Heart right ventricle (tissue), 16 donors: Measurements from ENCODE around the gene BRSK1. TPM values are rescaled to one million over a fixed set of nuclear protein-coding genes. Genes with fewer than 3 reads are reported as not detected.

Experiments
- ATAC-seq, 8 donors: fragments of 200-7000 bp; cut with Tn5 transposase; one replicate each; pipeline ENCODE4 v1.9.1; 2020; ENCODE audit warnings: mild to moderate bottlenecking in 8 of 8, moderate library complexity in 8 of 8, moderate number of reproducible peaks in 1 of 8
- DNase-seq, 2 donors: peaks; one replicate each; pipeline ENCODE4 v3.0.0-alpha.2; 2020
- H3K27ac ChIP-seq, 10 donors: fragments of 200-600 bp; sonication (generic) in 2 of 10; one replicate each; pipeline versions ENCODE4 v1.5.0 to v1.8.0; 2020 to 2022; ENCODE audit warnings: mild to moderate bottlenecking in 3 of 10
- H3K27me3 ChIP-seq, 7 donors: fragments of 200-600 bp; one replicate each; pipeline ENCODE4 v1.8.0; 2021 to 2022; ENCODE audit warnings: mild to moderate bottlenecking in 2 of 7
- H3K36me3 ChIP-seq, 9 donors: fragments of 200-600 bp; sonication (generic) in 1 of 9; one replicate each; pipeline versions ENCODE4 v1.5.0 to v1.8.0; 2020 to 2022; ENCODE audit warnings: mild to moderate bottlenecking in 2 of 9
- H3K4me1 ChIP-seq, 9 donors: fragments of 200-600 bp; sonication (generic) in 1 of 9; one replicate each; pipeline versions ENCODE4 v1.5.0 to v1.8.0; 2020 to 2022; ENCODE audit warnings: mild to moderate bottlenecking in 4 of 9
- H3K4me3 ChIP-seq, 10 donors: fragments of 200-600 bp; sonication (generic) in 2 of 10; one replicate each; pipeline versions ENCODE4 v1.5.0 to v1.8.0; 2020 to 2022; ENCODE audit warnings: mild to moderate bottlenecking in 7 of 10, moderate library complexity in 2 of 10
- H3K9me3 ChIP-seq, 11 donors: fragments of 200-600 bp in 10 of 11; sonication (generic) in 2 of 11; one replicate each; pipeline versions ENCODE4 v1.5.0 to v1.8.0; 2013 to 2022; ENCODE audit warnings: mild to moderate bottlenecking in 2 of 11, control low read depth in 1 of 11, moderate library complexity in 1 of 11
- WGBS, 2 donors: extraction: QIAGEN DNeasy Blood & Tissue Kit; methylation state at CpG; one replicate each; pipeline ENCODE4 v1.1.7; 2013; ENCODE audit warnings: inconsistent platforms in 1 of 2; 5-methylcytosine and 5-hydroxymethylcytosine counted together
- intact Hi-C, 10 donors: fragments of 100-400 bp; cut with DNase I; formaldehyde crosslinking; loops; one replicate each; pipeline versions ENCODE4 v1.11.1 to v1.14.2; 2022
- polyA plus RNA-seq, 2 donors: library from polyadenylated mRNA; stranded (reverse); fragments of 200-250 nt; gene quantifications; one replicate each; pipeline ENCODE4 v1.2.3, GENCODE V29; 2013
- total RNA-seq, 10 donors: library from RNA; stranded (reverse); fragmentation: NEBNext Ultra II Directional in 3 of 10; extraction: Animal tissue kit (Norgen Biotek cat#: 25700) in 3 of 10; gene quantifications; one replicate each; pipeline versions ENCODE4 v1.2.1 to v1.2.4, GENCODE V29; 2021 to 2023
- TF ChIP-seq, protein P1 (sequence below), 9 donors: fragments of 200-600 bp; sonication (generic) in 2 of 9; IDR thresholded peaks; one replicate each; pipeline versions ENCODE4 v1.5.0 to v1.8.0; 2021 to 2022; ENCODE audit warnings: antibody characterized with exemption in 9 of 9, mild to moderate bottlenecking in 5 of 9, moderate library complexity in 1 of 9
- donor health status: Arrhythmogenic right ventricular cardiomyopathy.
- donor health status: ischemic (EF 13 %, LVEDD 7.1; RV severe dilation, severe dysfunction).
- donor health status: healthy with polysubstance abuse.
- donor health status: DM: no; HTN: yes; CAD: no.
- donor health status: DM: no; HTN: no; CAD: no.
- donor health status: ischemic (EF 25% LVEDD 6.9; RV normal size, moderate dysfunction).
- donor health status: ischemic (EF 25% LVEDD 5.7; RV mildly dilated, moderate dysfunction).
- donor health status: healthy.
- donor health status: DM: yes; HTN: yes; CAD: no.
- donor health status: Ischemic cardiomyopathy.
- donor health status: ischemic (EF 35%, LVEDD 5.7; RV mildly dilated, moderate dysfunction).
- donor health status: nonischemic (EF 11% LVEDD 7.7; RV severe dilation, severe dysfunction).
- donor health status: DM: yes; HTN: yes; CAD: no.
- donor health status: PGD.
- donor health status: ischemic (EF 29% LVEDD 5.4; RV normal size, mild dysfunction).
- donor health status: nonischemic (EF 23%, LVEDD 6.1; RV moderate dilation, normal function).

The BRSK1 gene
- total and polyA plus RNA-seq, 12 donors = 1.8 to 12.6 (median 3.2) TPM

DNA sequence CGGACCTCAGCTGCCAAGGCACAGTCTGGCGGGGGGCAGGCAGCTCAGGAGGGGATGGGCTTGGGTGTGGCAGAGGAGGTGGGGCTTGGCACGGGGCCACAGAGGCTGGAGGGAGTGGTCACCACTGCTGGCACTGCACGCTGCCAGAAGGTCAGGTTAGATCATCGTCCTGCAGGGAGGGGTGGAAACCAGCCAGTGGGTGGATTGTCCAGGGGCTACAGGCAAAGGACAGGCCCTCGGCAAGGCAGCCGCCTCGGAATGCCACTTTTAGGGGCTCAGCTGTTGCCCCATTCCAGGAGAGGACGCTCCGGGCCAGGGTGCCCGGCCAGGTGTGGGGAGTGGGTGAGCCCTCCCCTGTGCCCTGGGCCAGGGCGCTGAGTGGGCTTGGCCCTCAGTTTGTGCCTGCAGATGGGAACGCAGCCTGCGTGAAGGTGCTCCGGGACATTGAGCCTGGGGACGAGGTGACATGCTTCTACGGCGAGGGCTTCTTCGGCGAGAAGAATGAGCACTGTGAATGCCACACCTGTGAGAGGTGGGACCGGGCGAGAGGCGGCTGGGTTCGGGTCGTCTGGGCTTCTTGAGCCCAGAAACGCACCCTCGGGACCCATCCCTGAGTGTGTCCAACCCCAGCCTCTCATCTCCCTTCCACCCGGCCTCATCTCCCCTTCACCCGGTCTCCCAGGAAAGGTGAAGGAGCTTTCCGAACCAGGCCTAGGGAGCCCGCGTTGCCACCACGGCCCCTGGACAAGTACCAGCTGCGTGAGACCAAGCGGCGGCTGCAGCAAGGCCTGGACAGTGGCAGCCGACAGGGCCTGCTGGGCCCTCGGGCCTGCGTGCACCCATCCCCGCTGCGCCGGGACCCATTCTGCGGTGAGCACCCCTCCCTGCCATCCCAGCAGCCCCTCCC, 62.3 kb downstream of the BRSK1 start:
- no peak overlapping the region for H3K4me3 ChIP-seq
- peaks cover 0 to 44% (median 15%) of the 10 kb centered on the region in 9 donors for H3K36me3 ChIP-seq
- intact Hi-C loops = no loop called here
- no peak overlapping the region for H3K27ac ChIP-seq
- H3K27me3 ChIP-seq = peaks cover 0 to 12% (median 8%) of the 10 kb centered on the region in 7 donors
- DNase-seq (peak in 1 of 2 donors; percentile 61), ATAC-seq (peak in 6 of 8 donors; percentile 7 to 41 (median 23))
- peaks cover 0 to 15% (median 6%) of the 10 kb centered on the region in 9 donors for H3K4me1 ChIP-seq
- TF ChIP-seq, protein P1, sequence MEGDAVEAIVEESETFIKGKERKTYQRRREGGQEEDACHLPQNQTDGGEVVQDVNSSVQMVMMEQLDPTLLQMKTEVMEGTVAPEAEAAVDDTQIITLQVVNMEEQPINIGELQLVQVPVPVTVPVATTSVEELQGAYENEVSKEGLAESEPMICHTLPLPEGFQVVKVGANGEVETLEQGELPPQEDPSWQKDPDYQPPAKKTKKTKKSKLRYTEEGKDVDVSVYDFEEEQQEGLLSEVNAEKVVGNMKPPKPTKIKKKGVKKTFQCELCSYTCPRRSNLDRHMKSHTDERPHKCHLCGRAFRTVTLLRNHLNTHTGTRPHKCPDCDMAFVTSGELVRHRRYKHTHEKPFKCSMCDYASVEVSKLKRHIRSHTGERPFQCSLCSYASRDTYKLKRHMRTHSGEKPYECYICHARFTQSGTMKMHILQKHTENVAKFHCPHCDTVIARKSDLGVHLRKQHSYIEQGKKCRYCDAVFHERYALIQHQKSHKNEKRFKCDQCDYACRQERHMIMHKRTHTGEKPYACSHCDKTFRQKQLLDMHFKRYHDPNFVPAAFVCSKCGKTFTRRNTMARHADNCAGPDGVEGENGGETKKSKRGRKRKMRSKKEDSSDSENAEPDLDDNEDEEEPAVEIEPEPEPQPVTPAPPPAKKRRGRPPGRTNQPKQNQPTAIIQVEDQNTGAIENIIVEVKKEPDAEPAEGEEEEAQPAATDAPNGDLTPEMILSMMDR (IDR thresholded peaks at IDR 0.05) = no peak
- WGBS, 2 donors = 84 to 86% methylated on average over 43 of the region's 43 CpGs
- H3K9me3 ChIP-seq = no peaks in the 10 kb centered on the region

DNA sequence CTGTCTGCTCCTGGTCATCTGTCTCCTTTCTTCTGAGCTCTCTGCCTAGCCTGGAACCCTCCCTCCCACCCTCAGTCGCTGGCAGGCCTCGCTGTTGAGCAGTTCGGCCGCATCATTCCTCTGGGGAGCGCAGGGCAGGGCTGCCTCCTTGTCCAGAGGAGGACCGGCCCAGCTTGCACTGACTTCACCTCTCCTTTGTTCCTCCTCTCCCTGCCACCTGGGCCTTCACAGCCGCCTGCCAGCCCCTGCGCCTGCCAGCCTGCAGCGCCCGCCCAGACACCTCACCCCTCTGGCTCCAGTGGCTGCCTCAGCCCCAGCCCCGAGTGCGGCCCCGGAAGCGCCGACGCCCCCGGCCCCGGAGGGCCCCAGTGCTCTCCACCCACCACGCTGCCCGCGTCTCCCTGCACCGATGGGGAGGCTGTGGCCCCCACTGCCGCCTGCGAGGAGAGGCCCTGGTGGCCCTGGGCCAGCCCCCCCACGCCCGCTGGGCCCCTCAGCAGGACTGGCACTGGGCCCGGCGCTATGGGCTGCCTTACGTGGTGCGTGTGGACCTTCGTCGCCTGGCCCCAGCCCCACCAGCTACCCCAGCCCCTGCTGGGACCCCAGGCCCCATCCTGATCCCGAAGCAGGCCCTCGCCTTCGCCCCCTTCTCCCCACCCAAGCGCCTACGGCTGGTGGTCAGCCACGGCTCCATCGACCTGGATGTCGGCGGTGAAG, 63.1 kb downstream of the BRSK1 start:
- TF ChIP-seq, protein P1 (IDR thresholded peaks at IDR 0.05) = no peak
- peaks cover 3 to 20% (median 16%) of the 10 kb centered on the region in 7 donors for H3K27me3 ChIP-seq
- ATAC-seq (peak in 1 of 8 donors; percentile 17), DNase-seq (no peak)
- no peak overlapping the region for H3K4me3 ChIP-seq
- H3K36me3 ChIP-seq = peaks cover 0 to 44% (median 14%) of the 10 kb centered on the region in 9 donors
- intact Hi-C loops = no loop called here
- WGBS, 2 donors = 83% methylated on average over 38 to 41 of the region's 41 CpGs
- peaks cover 0 to 9% (median 0%) of the 10 kb centered on the region in 9 donors for H3K4me1 ChIP-seq
- no peaks in the 10 kb centered on the region for H3K9me3 ChIP-seq
- H3K27ac ChIP-seq = no peak overlapping the region

DNA sequence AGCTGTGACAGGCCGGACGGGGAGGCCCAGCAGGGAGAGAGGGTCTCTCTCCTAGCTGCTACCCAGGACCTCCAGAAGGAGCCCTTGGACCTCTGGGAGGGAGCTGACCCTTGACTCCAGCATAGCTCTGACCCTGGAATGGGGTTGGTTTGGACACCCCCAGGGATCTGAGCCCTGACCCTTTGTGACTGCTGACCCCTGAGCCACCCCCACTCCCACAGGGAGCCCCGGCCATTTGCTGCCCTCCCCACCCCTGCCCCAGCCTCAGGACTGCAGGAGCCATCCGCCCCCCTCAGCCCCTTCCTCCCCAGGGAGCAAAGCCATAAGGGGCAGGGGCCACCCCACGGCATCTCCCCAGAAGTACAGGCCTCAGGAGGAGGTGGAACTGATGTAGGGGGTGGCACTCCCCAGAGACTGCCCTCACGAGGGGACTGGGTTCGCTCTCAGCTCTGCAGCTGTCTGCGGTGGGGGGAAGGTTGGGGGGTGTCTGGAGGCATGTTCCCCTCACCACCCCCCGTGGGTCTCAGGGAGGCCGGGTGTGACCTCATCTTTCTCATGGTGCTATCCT, 63.7 kb downstream of the BRSK1 start:
- DNase-seq = no peak
- H3K9me3 ChIP-seq = no peaks in the 10 kb centered on the region

More for the DNA sequence above, 63.7 kb downstream of the BRSK1 start:
- Histone ChIP-seq H3K4me1 (peaks cover 0 to 9% (median 0%) of the 10 kb centered on the region in 9 donors), H3K27me3 (peaks cover 5 to 26% (median 22%) of the 10 kb centered on the region in 7 donors), H3K36me3 (peaks cover 0 to 38% (median 8%) of the 10 kb centered on the region in 9 donors), H3K4me3 (no peak overlapping the region), H3K27ac (no peak overlapping the region)
- no peak for ATAC-seq
- TF ChIP-seq, protein P1 (IDR thresholded peaks at IDR 0.05) = no peak
- intact Hi-C loops = no loop called here
- WGBS, 2 donors = 83 to 84% methylated on average over 10 of the region's 10 CpGs
